Central memory CD8-positive, alpha-beta T cell (primary cell): ENCODE data around the gene KRT34.

Source experiments
- ATAC-seq: fragments of 150-1000 bp; cut with Tn5 transposase; replicated peaks from 2 replicates; pipeline ENCODE4 v1.10.0; 2022; ENCODE audit warnings: mild to moderate bottlenecking, moderate FRiP score, moderate number of reproducible peaks; ENCODE audit not compliant: poor library complexity, severe bottlenecking; ENCODE audit errors: extremely low read depth
- DNase-seq, 2 donors: peaks; one replicate each; pipeline ENCODE4 v3.0.0; 2021; ENCODE audit warnings: low spot score in 2 of 2
- H3K27ac Mint-ChIP-seq: one replicate; pipeline ENCODE4 v1.8.0; 2022; ENCODE audit warnings: low read depth, mild to moderate bottlenecking, moderate library complexity, mixed read lengths
- H3K27me3 Mint-ChIP-seq: one replicate; pipeline ENCODE4 v1.8.0; 2022; ENCODE audit warnings: mixed read lengths
- H3K36me3 Mint-ChIP-seq: one replicate; pipeline ENCODE4 v1.8.0; 2022; ENCODE audit warnings: mild to moderate bottlenecking, moderate library complexity, mixed read lengths; ENCODE audit not compliant: insufficient read depth
- H3K4me1 Mint-ChIP-seq: one replicate; pipeline ENCODE4 v1.8.0; 2022; ENCODE audit warnings: mixed read lengths
- H3K4me3 Mint-ChIP-seq: one replicate; pipeline ENCODE4 v1.8.0; 2022; ENCODE audit warnings: mild to moderate bottlenecking, moderate library complexity, mixed read lengths
- H3K9me3 Mint-ChIP-seq: one replicate; pipeline ENCODE4 v1.8.0; 2022; ENCODE audit warnings: mixed read lengths

KRT34 gene

DNA sequence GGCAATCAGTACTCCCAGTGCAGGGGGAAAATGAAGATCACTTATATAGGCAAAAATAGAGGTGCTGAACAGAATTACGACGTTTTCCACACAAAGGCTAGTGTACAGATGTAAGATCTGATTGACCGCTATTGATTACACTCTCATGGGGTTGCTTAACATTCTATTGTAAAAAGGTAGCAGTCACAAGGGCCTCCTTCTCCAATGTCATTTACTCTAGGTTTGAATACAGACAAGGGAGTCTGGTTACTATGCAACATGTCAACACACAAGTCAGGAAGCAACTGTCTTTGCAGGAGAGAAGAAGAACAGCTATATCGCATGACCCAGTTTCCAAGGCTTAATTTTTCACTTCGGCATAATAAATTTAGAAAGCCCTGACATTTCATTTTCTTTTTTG lies 34.4 kb upstream of the KRT34 start:
- H3K4me1 Mint-ChIP-seq = peaks cover 23% of the 10 kb centered on the region
- no peak overlapping the region for H3K27ac Mint-ChIP-seq
- H3K9me3 Mint-ChIP-seq = no peaks in the 10 kb centered on the region
- peaks cover 15% of the 10 kb centered on the region for H3K27me3 Mint-ChIP-seq
- DNase-seq (no peak), ATAC-seq (no peak)
- no peak overlapping the region for H3K4me3 Mint-ChIP-seq
- no peaks in the 10 kb centered on the region for H3K36me3 Mint-ChIP-seq

DNA sequence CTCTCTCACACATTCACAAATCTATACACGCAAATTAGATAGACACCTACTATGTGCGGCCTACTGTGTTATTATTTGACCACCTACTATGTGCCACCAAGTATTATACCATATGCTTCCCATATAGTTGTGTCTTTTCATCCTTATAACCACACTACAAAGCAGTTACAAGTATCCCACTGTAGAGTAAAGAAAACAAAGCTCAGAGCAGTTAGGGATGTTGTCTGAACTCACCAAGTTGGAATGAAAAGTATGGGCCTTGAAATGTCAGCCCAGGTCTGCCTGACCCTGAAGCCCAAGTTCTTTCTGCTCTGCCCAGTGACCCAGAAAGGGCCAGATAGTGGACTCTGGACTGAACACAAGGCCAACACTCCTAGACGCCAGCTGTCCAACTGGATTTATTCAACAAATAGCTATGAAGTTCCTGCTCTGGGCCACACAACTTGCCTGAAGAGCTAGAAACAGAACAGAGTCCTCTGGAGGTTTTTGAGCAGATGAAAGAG lies 33.8 kb upstream of the KRT34 start:
- DNase-seq = no peak
- H3K27ac Mint-ChIP-seq = no peak overlapping the region

DNA sequence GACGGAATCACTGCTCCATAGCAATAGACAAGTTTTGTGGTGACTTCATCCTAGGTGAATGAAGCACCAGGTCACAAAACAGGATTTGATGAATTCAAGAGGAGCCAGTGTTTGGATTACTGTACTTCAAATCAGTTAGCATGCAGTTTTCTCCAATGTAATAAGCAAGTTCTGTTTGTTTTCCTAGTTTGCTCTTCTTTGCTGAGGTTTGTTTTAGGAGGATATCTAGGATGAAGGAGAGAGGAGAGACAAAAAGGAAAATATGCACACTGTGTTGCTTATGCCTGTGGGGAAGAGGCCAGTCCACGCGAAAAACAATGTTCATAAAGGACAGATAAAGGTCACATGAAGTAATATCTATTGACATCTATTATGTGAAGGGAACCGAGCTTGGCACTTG lies 33.3 kb upstream of the KRT34 start:
- H3K27me3 Mint-ChIP-seq = peaks cover 4% of the 10 kb centered on the region
- no peak overlapping the region for H3K4me3 Mint-ChIP-seq
- no peak for DNase-seq
- H3K9me3 Mint-ChIP-seq = no peaks in the 10 kb centered on the region
- no peak for ATAC-seq
- H3K27ac Mint-ChIP-seq = no peak overlapping the region
- H3K4me1 Mint-ChIP-seq = peaks cover 17% of the 10 kb centered on the region
- H3K36me3 Mint-ChIP-seq = no peaks in the 10 kb centered on the region

More for the DNA sequence above, 33.8 kb upstream of the KRT34 start:
- no peak for ATAC-seq
- Mint-ChIP-seq H3K9me3 (no peaks in the 10 kb centered on the region), H3K4me1 (peaks cover 22% of the 10 kb centered on the region), H3K27me3 (peaks cover 9% of the 10 kb centered on the region), H3K4me3 (no peak overlapping the region), H3K36me3 (no peaks in the 10 kb centered on the region)

DNA sequence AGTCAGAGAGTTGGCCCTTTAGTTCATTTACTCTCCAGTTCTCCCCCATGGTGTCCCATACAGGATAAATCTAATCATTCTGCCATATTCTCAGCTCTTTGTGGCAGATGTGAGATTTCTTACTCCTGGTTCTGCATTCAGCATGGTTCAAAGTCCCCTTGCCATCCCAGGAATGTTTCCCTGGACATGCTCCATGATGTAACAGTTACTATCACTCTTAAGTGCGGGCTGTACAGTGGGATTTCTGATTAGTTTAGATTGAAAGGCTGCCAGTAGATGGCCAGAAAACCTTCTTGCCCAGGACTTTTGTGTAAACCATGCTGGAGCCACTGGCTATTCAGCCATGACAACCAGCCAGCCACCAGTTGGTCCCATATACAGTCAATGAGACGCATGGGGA lies 31.9 kb upstream of the KRT34 start:
- Mint-ChIP-seq H3K27me3 (no peaks in the 10 kb centered on the region), H3K9me3 (no peaks in the 10 kb centered on the region), H3K4me3 (no peak overlapping the region), H3K4me1 (peaks cover 12% of the 10 kb centered on the region), H3K27ac (no peak overlapping the region), H3K36me3 (no peaks in the 10 kb centered on the region)
- ATAC-seq (no peak), DNase-seq (no peak)

DNA sequence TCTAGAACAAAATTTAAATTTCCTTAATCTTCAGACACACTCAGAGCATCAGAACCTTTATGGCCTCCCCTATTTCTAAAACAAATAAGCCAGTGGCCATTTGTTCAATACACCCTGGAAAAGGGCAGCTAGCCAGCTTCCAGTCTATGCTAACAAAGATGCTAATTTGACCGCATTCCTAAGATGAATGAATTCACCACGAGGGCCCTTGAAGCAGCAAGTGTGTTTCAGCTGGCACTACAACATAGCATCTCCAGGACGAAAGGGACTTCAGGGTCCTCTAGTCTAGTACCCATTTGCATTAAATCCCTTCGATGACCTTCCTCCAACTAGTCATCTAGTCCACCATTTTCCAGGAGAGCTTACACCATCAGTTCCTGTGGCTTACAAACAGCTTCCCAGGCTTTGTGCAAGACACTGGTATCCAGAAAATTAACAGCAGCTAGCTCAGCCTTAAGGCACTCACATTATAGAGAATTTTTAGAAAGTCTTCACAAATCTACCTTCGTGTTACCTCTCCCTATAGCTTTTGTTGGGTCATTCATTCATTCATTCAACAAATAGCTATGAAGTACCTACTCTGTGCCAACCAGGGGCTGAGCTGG lies 31.3 kb upstream of the KRT34 start:
- no peaks in the 10 kb centered on the region for H3K36me3 Mint-ChIP-seq
- H3K27ac Mint-ChIP-seq = no peak overlapping the region
- no peak overlapping the region for H3K4me3 Mint-ChIP-seq
- H3K27me3 Mint-ChIP-seq = peaks cover 3% of the 10 kb centered on the region
- no peaks in the 10 kb centered on the region for H3K9me3 Mint-ChIP-seq
- H3K4me1 Mint-ChIP-seq = peaks cover 17% of the 10 kb centered on the region
- no peak for ATAC-seq
- no peak for DNase-seq

DNA sequence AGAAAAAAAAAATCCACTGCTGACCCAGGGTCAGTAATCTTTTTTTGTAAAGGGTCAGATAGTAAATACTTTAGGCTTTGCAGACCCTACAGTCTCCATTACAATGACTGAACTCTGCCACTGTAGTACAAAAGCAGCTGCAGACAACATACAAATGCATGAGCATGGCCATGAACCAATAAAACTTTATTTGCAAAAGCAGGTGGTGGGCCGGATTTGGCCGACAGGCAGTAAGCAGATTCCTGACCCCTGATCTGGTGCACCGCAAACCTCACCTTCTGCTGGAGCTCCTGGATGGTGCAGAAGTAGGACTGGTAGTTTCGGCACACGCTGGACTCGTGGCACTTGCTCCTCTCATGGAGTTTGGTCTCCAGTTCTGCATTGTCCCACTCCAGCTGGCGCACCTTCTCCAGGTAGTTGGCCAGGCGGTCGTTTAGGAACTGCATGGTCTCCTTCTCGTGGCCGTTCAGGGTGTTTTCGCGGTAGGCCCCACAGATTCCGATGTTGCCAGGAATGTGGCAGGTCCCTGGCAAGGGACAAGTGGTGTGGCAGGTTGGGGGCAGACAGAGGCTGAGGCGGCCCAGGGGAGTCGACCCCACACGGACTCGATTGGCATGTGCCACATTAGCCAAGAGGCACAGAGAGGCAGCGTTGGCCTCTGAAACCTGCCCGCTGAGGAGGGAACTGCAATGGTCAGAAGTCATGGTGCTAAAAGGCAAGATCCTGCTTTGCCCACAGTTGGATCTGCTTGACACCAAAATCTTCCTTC lies 29.1 kb upstream of the KRT34 start:
- no peak for ATAC-seq
- no peak overlapping the region for H3K4me3 Mint-ChIP-seq
- peaks cover 12% of the 10 kb centered on the region for H3K4me1 Mint-ChIP-seq
- H3K9me3 Mint-ChIP-seq = no peaks in the 10 kb centered on the region
- no peak overlapping the region for H3K27ac Mint-ChIP-seq
- H3K36me3 Mint-ChIP-seq = no peaks in the 10 kb centered on the region
- peaks cover 7% of the 10 kb centered on the region for H3K27me3 Mint-ChIP-seq
- DNase-seq = no peak

DNA sequence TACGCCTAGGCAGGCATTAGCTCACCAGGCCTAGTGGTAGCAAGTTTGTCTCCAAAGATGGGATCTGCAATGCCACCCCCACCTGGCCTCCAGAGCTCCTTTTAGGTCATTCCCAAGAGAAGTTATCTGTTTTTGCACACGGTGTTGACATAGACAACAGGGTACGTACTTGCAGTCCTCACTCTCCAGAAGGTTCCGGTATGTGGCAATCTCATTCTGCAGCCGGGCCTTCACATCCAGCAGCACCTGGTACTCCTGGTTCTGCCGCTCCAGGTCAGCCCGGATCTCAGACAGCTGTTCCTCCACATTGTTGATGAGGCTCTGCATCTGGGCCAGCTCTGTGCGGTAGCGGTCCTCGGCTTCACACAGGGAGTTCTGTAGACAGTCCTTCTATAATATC lies 25.1 kb upstream of the KRT34 start:
- Mint-ChIP-seq H3K27ac (no peak overlapping the region), H3K36me3 (no peaks in the 10 kb centered on the region), H3K9me3 (no peaks in the 10 kb centered on the region), H3K4me3 (no peak overlapping the region), H3K27me3 (peaks cover 7% of the 10 kb centered on the region), H3K4me1 (peaks cover 36% of the 10 kb centered on the region)
- DNase-seq (no peak), ATAC-seq (no peak)

DNA sequence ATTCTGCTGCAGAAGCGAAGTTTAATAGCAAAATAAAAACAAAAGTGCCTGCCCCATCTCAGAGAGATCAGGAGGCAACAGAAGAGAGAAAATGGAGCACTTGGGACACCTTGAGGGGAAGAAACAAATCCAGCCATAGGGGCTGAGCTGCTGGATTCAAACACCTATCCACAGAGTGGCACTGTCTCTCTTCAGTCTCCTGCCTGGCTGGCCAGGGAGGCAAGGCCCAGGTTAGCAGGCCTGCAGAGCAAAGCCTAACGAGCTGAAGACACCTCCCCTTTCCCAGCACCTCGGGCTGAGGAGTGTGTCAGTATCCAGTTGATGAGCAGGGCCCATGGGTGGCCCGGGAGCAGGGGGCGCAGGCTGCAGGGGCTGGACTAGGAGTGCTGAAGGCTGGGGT lies 24.1 kb upstream of the KRT34 start:
- Mint-ChIP-seq H3K4me3 (no peak overlapping the region), H3K27me3 (peaks cover 7% of the 10 kb centered on the region), H3K4me1 (peaks cover 36% of the 10 kb centered on the region), H3K27ac (no peak overlapping the region), H3K9me3 (no peaks in the 10 kb centered on the region), H3K36me3 (no peaks in the 10 kb centered on the region)
- ATAC-seq = no peak
- no peak for DNase-seq

DNA sequence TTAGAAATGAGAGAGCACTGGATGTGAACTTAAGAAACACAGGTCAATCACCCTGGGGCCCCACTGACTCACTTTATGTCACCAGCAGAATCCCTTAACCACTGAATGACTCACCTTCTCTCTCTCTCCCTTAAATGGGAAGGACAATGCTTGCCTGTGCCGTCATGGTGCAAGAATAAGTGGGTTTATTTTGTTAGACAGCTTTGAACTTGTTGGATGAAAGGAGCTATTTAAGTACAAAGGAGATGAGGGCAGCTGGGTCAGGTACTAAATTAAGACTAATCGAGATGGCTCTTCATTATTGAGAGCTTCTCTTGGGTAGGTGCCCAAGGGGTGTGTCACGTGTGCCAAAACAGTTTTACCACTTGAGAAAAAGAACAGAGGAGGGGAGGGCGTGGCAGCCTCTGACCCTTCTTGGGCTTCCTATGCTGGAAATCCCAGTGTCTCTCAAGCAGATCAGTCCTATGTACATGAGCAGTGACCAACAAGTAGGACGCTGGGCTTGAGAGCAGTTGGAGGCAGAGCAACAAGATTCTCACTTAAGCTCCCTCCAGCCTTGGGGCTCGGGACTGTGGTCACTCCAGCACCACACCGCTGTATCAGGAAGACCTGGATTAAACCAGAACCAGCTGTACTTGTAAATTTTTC lies 22.0 kb upstream of the KRT34 start:
- no peak overlapping the region for H3K4me3 Mint-ChIP-seq
- ATAC-seq = peak; percentile 70

DNA sequence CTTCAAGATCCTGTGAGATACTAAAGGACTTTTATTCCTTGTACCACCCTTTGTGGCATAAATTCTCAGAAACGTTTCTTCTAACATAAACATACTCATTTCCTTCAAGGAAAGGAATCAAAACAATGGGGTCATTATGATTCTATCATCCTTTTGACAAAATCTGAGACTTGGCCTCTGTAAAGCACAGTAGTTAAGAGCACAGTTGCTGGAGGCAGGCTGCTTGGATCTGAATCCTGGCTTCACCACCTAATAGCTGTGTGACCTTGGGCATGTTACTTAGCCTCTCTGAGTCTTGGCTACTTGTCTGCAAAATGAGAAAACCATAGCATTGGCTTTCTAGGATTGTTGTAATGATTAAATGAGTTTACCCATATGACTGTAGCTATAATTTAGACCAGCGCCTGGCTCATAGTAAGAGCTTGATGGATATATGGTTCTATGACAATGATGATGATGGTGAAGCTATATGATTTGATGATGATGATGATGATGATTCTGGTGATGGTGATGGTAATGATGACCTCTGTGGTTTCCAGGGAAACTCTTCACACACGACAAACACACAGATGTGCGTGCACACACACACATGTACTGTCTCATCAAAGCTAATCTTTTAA lies 21.4 kb upstream of the KRT34 start:
- Mint-ChIP-seq H3K4me3 (no peak overlapping the region), H3K27me3 (peaks cover 4% of the 10 kb centered on the region), H3K4me1 (peaks cover 34% of the 10 kb centered on the region), H3K36me3 (no peaks in the 10 kb centered on the region), H3K27ac (peak overlapping the region; percentile 8), H3K9me3 (no peaks in the 10 kb centered on the region)
- ATAC-seq (peak; percentile 19), DNase-seq (no peak)

More for the DNA sequence above, 22.0 kb upstream of the KRT34 start:
- no peak for DNase-seq
- Mint-ChIP-seq H3K36me3 (no peaks in the 10 kb centered on the region), H3K27me3 (peaks cover 7% of the 10 kb centered on the region), H3K9me3 (no peaks in the 10 kb centered on the region), H3K4me1 (peaks cover 38% of the 10 kb centered on the region), H3K27ac (peak overlapping the region; percentile 8)

DNA sequence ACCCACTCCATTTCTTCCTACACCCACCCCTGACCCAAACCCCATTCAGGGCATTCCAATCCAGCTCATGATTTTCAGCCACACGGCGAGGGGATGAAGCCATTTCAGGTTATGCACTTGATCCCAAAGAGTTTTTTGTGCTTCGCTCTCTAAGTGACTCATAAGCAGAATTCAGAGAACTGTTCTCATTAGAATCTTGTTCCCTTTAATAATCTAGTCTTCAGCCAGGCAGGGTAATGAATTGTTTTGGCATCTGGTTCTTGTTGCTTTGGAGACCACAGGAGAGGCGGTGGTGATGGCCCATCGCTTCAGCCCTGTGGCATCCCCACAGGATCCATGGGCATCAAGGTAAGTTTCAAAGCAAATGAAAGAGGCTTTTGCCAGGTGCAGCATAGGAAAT lies 20.1 kb upstream of the KRT34 start:
- ATAC-seq (no peak), DNase-seq (no peak)
- Mint-ChIP-seq H3K4me3 (no peak overlapping the region), H3K4me1 (peaks cover 30% of the 10 kb centered on the region), H3K27me3 (peaks cover 8% of the 10 kb centered on the region), H3K27ac (peak overlapping the region; percentile 27), H3K36me3 (no peaks in the 10 kb centered on the region), H3K9me3 (no peaks in the 10 kb centered on the region)

DNA sequence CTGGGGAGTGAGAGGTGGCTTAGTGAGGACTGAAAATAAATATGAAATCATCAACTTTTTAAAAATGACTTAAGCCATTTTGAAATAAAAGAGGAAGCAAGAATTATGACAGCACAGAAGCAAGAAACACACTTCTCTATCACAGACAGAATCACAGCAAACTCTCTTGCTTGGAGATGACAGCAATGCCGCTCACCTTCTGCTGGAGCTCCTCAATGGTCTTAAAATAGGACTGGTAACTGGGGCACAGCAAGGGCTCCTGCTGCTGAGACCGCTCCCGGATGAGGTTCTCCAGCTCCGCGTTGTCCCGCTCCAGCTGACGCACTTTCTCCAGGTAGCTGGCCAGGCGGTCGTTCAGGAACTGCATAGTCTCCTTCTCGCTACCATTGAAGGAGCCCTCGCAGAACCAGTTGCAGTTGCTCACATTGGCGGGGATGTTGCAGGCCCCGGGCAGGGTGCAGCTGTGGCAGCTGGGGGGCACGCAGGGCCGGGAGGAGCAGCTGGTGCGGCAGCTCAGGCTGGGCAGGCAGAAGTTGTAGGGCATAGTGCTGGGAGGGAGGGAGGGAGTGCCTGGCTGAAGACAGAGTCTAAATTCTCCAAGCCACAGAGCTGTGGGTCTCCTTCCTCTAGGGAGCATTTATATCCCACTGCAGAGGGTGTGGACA lies 15.0 kb upstream of the KRT34 start, which contains the start of gene KRT31:
Gene KRT31, minus strand, starts transcription at position 613 of the 665 bp plus-strand sequence. Its CDS starts 69 bp downstream, at position 544.
- Mint-ChIP-seq H3K27ac (no peak within 1 kb of the TSS), H3K27me3 (peaks cover 27% of the 10 kb centered on the region), H3K9me3 (no peaks in the 10 kb centered on the region), H3K36me3 (no peaks in the 10 kb centered on the region), H3K4me1 (peaks cover 6% of the 10 kb centered on the region), H3K4me3 (no peak within 1 kb of the TSS)
- no peak for ATAC-seq
- DNase-seq = no peak
